K562 (cell line): ENCODE data around the gene ACTN3. TPM values are rescaled to one million over a fixed set of nuclear protein-coding genes. Genes with fewer than 3 reads are reported as not detected.

ENCODE experiments used
- ATAC-seq: fragments of 200-7000 bp; cut with Tn5 transposase; 3 replicates; pipeline ENCODE4 v1.9.1; 2020; ENCODE audit warnings: moderate library complexity
- BruUV-seq: library from RNA; stranded (reverse); fragments of 400-500 nt; replicated peaks from 2 replicates; lab custom pipeline; 2021; lab: Mats Ljungman, UMichigan
- CTCF ChIA-PET: fragments of 300-600 bp; formaldehyde crosslinking; extraction: SDS; loops from one replicate; lab custom pipeline; 2021; ENCODE audit warnings: low intra/inter-chr PET ratio; lab: Yijun Ruan, JAX
- POLR2A ChIA-PET: fragments of 300-600, 350-650 bp; sonication (Branson Sonifier 250); formaldehyde crosslinking; extraction: SDS; loops from one replicate; lab custom pipeline; 2021; ENCODE audit warnings: antibody characterized with exemption, inconsistent platforms; lab: Yijun Ruan, JAX
- DNase-seq, 4 experiments: peaks; one replicate each; pipeline versions ENCODE4 v3.0.0 to v3.0.0-alpha.2; 2011 to 2018; ENCODE audit warnings: low spot score in 3 of 4, mixed read lengths in 3 of 4; ENCODE audit errors: extremely low read depth in 1 of 4
- FAIRE-seq: peaks from 2 replicates; lab custom pipeline; 2011; peaks lifted over from hg19 to GRCh38; lab: Jason Lieb, UNC
- H2AFZ ChIP-seq: 2 replicates; pipeline ENCODE4 v1.6.0; 2011; ENCODE audit warnings: low read depth, low read length, control low read depth, inconsistent platforms
- H3K27ac ChIP-seq: fragments of 200-600 bp; 3 replicates; pipeline ENCODE4 v1.8.0; 2011; ENCODE audit warnings: low read depth, mild to moderate bottlenecking, control low read depth, inconsistent platforms, low read length, moderate library complexity, mixed read lengths; ENCODE audit errors: extremely low read depth
- H3K27me3 ChIP-seq, 2 experiments: fragments of 300-600 bp in 1 of 2; 2 replicates in 1 of 2; 3 replicates in 1 of 2; pipeline versions ENCODE4 v1.6.0 to v1.8.0; 2011; ENCODE audit warnings: inconsistent platforms in 2 of 2, low read length in 2 of 2, mild to moderate bottlenecking in 1 of 2, mixed read lengths in 1 of 2, moderate library complexity in 1 of 2; ENCODE audit not compliant: control insufficient read depth in 2 of 2, insufficient read depth in 2 of 2
- H3K36me3 ChIP-seq: fragments of 300-600 bp; 3 replicates; pipeline ENCODE4 v1.8.0; 2011; ENCODE audit warnings: mild to moderate bottlenecking, low read length, inconsistent platforms; ENCODE audit not compliant: control insufficient read depth, insufficient read depth
- H3K4me1 ChIP-seq, 2 experiments: fragments of 200-600 bp in 1 of 2; replicated peaks in 1 of 2; 2 replicates in 1 of 2; 3 replicates in 1 of 2; pipeline versions ENCODE4 v1.5.1 to v1.8.0; 2011; ENCODE audit warnings: inconsistent platforms in 2 of 2, low read length in 2 of 2, mild to moderate bottlenecking in 1 of 2, mixed read lengths in 1 of 2, moderate library complexity in 1 of 2; ENCODE audit not compliant: control insufficient read depth in 2 of 2, insufficient read depth in 2 of 2
- H3K4me2 ChIP-seq: 2 replicates; pipeline ENCODE4 v1.6.1; 2011; ENCODE audit warnings: low read length, control low read depth, inconsistent platforms, mixed read lengths; ENCODE audit not compliant: insufficient read depth
- H3K4me3 ChIP-seq: fragments of 200-600 bp; sonication (generic), shearing (Covaris generic); 2 replicates; pipeline ENCODE4 v1.5.1; 2016; ENCODE audit warnings: control low read depth, inconsistent platforms
- H3K79me2 ChIP-seq: fragments of 200-600 bp; 3 replicates; pipeline ENCODE4 v1.8.0; 2011; ENCODE audit warnings: low read length, inconsistent platforms; ENCODE audit not compliant: control insufficient read depth, insufficient read depth
- H3K9ac ChIP-seq, 2 experiments: 2 replicates each; pipeline versions ENCODE4 v1.6.0 to v1.6.1; 2011; ENCODE audit warnings: low read depth in 2 of 2, low read length in 2 of 2, control low read depth in 1 of 2, inconsistent platforms in 1 of 2, mild to moderate bottlenecking in 1 of 2, mixed read lengths in 1 of 2; ENCODE audit not compliant: insufficient read depth in 1 of 2
- H3K9me1 ChIP-seq: one replicate; pipeline ENCODE4 v1.6.0; 2011; ENCODE audit warnings: inconsistent platforms, mild to moderate bottlenecking, low read length, moderate library complexity; ENCODE audit not compliant: control insufficient read depth, insufficient read depth
- H3K9me3 ChIP-seq: replicated peaks from 2 replicates; pipeline ENCODE4 v1.5.1; 2011; ENCODE audit warnings: low read depth, low read length, inconsistent platforms; ENCODE audit not compliant: control insufficient read depth, insufficient read depth
- H4K20me1 ChIP-seq: replicated peaks from 2 replicates; pipeline ENCODE4 v1.6.1; 2011; ENCODE audit warnings: low read length, inconsistent platforms, mixed read lengths; ENCODE audit not compliant: control insufficient read depth, insufficient read depth
- ASH1L ChIP-seq: fragments of 450-650 bp; IDR thresholded peaks from 2 replicates; pipeline ENCODE4 v1.6.1; 2018; ENCODE audit warnings: borderline replicate concordance, mild to moderate bottlenecking, low read depth; ENCODE audit not compliant: partially characterized antibody
- GTF2E2 ChIP-seq: fragments of 200-800 bp; sonication (Bioruptor generic); IDR thresholded peaks from 2 replicates; pipeline ENCODE4 v1.6.1; 2016; ENCODE audit warnings: missing genetic modification characterization, missing compliant biosample characterization
- GTF2F1 ChIP-seq: IDR thresholded peaks from 2 replicates; pipeline ENCODE4 v1.6.1; 2011; ENCODE audit warnings: low read depth, low read length, improper control_type of control experiment
- HDGF ChIP-seq: fragments of 450-650 bp; IDR thresholded peaks from 2 replicates; pipeline ENCODE4 v1.6.1; 2016
- KDM5B ChIP-seq: fragments of 200-600 bp; sonication (generic); IDR thresholded peaks from 2 replicates; pipeline ENCODE4 v1.6.1; 2012; ENCODE audit warnings: low read depth, mild to moderate bottlenecking, moderate library complexity, low read length, control low read depth, inconsistent platforms; ENCODE audit not compliant: insufficient replicate concordance
- MAZ ChIP-seq, 2 experiments: fragments of 450-650 bp in 1 of 2; sonication (generic) in 1 of 2; formaldehyde crosslinking; IDR thresholded peaks in 1 of 2; conservative IDR thresholded peaks in 1 of 2; 2 replicates each; pipeline versions ENCODE4 v1.4.0 to v1.5.0; 2020; ENCODE audit warnings: mild to moderate bottlenecking in 1 of 2, missing genetic modification reagents in 1 of 2
- NFRKB ChIP-seq: fragments of 450-650 bp; IDR thresholded peaks from 2 replicates; pipeline ENCODE4 v1.6.1; 2016; ENCODE audit warnings: low read depth
- NR2C1 ChIP-seq, 2 experiments: fragments of 450-650 bp; IDR thresholded peaks; 2 replicates each; pipeline ENCODE4 v1.6.1; 2017; ENCODE audit warnings: mild to moderate bottlenecking in 2 of 2, antibody characterized with exemption in 1 of 2, inconsistent platforms in 1 of 2, missing compliant biosample characterization in 1 of 2, missing genetic modification characterization in 1 of 2
- RB1 ChIP-seq: fragments of 450-650 bp; IDR thresholded peaks from 2 replicates; pipeline ENCODE4 v1.6.1; 2017; ENCODE audit warnings: low read depth, mild to moderate bottlenecking
- SRSF1 ChIP-seq: fragments of 200-400 bp; formaldehyde crosslinking; IDR thresholded peaks from 2 replicates; pipeline ENCODE4 v1.6.1; 2017; ENCODE audit warnings: mild to moderate bottlenecking, low read depth, low read length, moderate library complexity
- WHSC1 ChIP-seq: IDR thresholded peaks from one replicate; pipeline ENCODE4 v1.6.1; 2012; ENCODE audit warnings: low read length, control low read depth, inconsistent platforms
- ZNF133 ChIP-seq: fragments of 250-450 bp; sonication (Bioruptor Pico); IDR thresholded peaks from 2 replicates; pipeline ENCODE4 v1.4.0; 2020; ENCODE audit warnings: mild to moderate bottlenecking
- WGBS: fragments of 100-300 bp; shearing (Covaris generic); methylation state at CpG from one replicate; pipeline ENCODE4 v1.1.6; 2016; ENCODE audit warnings: low coverage, mixed read lengths; ENCODE audit not compliant: insufficient coverage; ENCODE audit errors: missing lambda C conversion rate; 5-methylcytosine and 5-hydroxymethylcytosine counted together
- in situ Hi-C: fragments of 300-500 bp; cut with MboI; formaldehyde crosslinking; loops from 4 replicates; pipeline ENCODE4 v1.15.0; 2018; ENCODE audit warnings: inconsistent platforms, mixed read lengths
- intact Hi-C: fragments of 100-400 bp; cut with micrococcal nuclease; formaldehyde crosslinking; loops from 2 replicates; pipeline ENCODE4 v1.14.2; 2022
- polyA plus RNA-seq, 8 experiments: library from polyadenylated mRNA; depleted of rRNA in 4 of 8; stranded (reverse) in 5 of 8; unstranded in 3 of 8; fragments of >200 nt; fragmentation: Nextera tagmentation in 2 of 8; fragmentation: Illumina TruSeq in 1 of 8; extraction: Ambion mirVana in 2 of 8; extraction: Trizol in 1 of 8; gene quantifications; 2 replicates each; pipeline versions ENCODE4 v1.2.1 to v1.2.3, GENCODE V29; 2011 to 2014; ENCODE audit warnings: inconsistent platforms in 1 of 8, missing spikeins in 1 of 8
- total RNA-seq, 7 experiments: library from RNA; depleted of rRNA in 6 of 7; stranded (reverse); fragments of >200 nt in 6 of 7; fragmentation: Illumina TruSeq in 2 of 7; extraction: Trizol in 2 of 7; gene quantifications; 2 replicates each; pipeline versions ENCODE4 v1.2.1 to v1.2.3, GENCODE V29; 2011 to 2021; ENCODE audit warnings: low replicate concordance in 1 of 7
- TF ChIP-seq, protein P1 (sequence below): sonication (generic); formaldehyde crosslinking; IDR thresholded peaks from 2 replicates; pipeline ENCODE4 v1.8.0; 2022; ENCODE audit warnings: mild to moderate bottlenecking, low read depth, missing genetic modification reagents
- TF ChIP-seq, protein P2 (sequence below): sonication (generic); formaldehyde crosslinking; IDR thresholded peaks from 2 replicates; pipeline ENCODE4 v1.8.0; 2022; ENCODE audit warnings: missing genetic modification reagents, mild to moderate bottlenecking, moderate library complexity, borderline replicate concordance

The ACTN3 gene
- total and polyA plus RNA-seq, 9 of the 15 experiments (the other 6 are each of a cell fraction or from before 2014, with no cell fraction given): not detected

DNA sequence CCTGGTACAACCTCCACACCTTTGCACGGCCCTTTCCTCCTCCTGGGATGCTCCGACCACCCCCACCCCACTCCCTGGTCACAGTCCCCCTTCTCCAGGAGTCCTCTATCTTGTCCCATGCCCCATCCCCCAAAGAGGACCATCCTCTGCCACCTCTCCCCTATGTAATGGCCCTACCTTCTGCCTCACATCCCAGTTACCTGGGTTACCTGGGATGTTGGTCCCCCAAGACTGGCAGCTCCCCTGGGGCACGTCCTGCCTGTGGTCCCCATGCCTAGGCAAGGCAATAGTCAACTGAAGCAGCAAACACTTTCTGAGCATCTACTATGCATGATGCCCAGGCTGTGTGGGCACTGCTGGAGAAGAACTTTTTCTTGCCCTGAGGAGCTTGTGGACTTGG lies 8.7 kb downstream of the ACTN3 start:
- Histone ChIP-seq H3K4me2 (no peak overlapping the region), H3K4me3 (no peak overlapping the region), H3K79me2 (no peaks in the 10 kb centered on the region), H3K27me3 (no peaks in the 10 kb centered on the region), H3K27ac (no peak overlapping the region), H3K36me3 (no peaks in the 10 kb centered on the region), H4K20me1 (no peaks in the 10 kb centered on the region), H2AFZ (no peak overlapping the region), H3K9ac (peak overlapping the region in 1 of 2 experiments; percentile 0; a peak in 1 of 4 replicates), H3K4me1 (peaks cover 5 to 22% of the 10 kb centered on the region in 2 experiments; a peak in 4 of 5 replicates), H3K9me1 (no peaks in the 10 kb centered on the region), H3K9me3 (no peaks in the 10 kb centered on the region)
- WGBS: 10% methylated on average over 2 of the region's 3 CpGs
- CTCF ChIA-PET: no interaction called here
- in situ Hi-C loops: loop anchor here (10.0 kb wide), 1 partner anchor 259 kb away; no protein-coding TSS in a partner anchor
- FAIRE-seq (no peak), ATAC-seq (no peak), DNase-seq (no peak)
- TF ChIP-seq, protein P1, sequence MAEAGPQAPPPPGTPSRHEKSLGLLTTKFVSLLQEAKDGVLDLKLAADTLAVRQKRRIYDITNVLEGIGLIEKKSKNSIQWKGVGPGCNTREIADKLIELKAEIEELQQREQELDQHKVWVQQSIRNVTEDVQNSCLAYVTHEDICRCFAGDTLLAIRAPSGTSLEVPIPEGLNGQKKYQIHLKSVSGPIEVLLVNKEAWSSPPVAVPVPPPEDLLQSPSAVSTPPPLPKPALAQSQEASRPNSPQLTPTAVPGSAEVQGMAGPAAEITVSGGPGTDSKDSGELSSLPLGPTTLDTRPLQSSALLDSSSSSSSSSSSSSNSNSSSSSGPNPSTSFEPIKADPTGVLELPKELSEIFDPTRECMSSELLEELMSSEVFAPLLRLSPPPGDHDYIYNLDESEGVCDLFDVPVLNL (CRISPR knock-in tag): no peak
- no peak for TF ChIP-seq NFRKB
- no peak for TF ChIP-seq GTF2E2 (tag)
- TF ChIP-seq ZNF133 (CRISPR knock-in tag): no peak
- no peak for TF ChIP-seq WHSC1
- TF ChIP-seq GTF2F1: no peak
- no peak for TF ChIP-seq HDGF
- no peak for TF ChIP-seq RB1
- TF ChIP-seq KDM5B: no peak
- TF ChIP-seq ASH1L: no peak
- TF ChIP-seq SRSF1: no peak
- TF ChIP-seq NR2C1 (IDR thresholded peaks at IDR 0.05): no peak
- no peak for TF ChIP-seq NR2C1 (tag; IDR thresholded peaks at IDR 0.05)
- no peak for TF ChIP-seq MAZ (CRISPR knock-in tag; conservative IDR thresholded peaks at IDR 0.05 in 1 of 2, IDR thresholded peaks at IDR 0.05 in 1 of 2)
- TF ChIP-seq, protein P2, sequence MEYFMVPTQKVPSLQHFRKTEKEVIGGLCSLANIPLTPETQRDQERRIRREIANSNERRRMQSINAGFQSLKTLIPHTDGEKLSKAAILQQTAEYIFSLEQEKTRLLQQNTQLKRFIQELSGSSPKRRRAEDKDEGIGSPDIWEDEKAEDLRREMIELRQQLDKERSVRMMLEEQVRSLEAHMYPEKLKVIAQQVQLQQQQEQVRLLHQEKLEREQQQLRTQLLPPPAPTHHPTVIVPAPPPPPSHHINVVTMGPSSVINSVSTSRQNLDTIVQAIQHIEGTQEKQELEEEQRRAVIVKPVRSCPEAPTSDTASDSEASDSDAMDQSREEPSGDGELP (CRISPR knock-in tag): no peak
- POLR2A ChIA-PET: interaction anchor here (0.9 kb wide), 1 partner anchor 9 kb away, joined by 3 read pairs; no protein-coding TSS in a partner anchor
- intact Hi-C loops: no loop called here
- no TSS peak for BruUV-seq
